GM12865 (cell line): ENCODE measurements around the gene PFKFB3.
"Not testable (repeated sequence)": the region's sequence is repeated elsewhere in the genome, so short reads cannot be mapped to it uniquely, and the experiment has no call there.

Experiments
- DNase-seq: peaks from one replicate; pipeline ENCODE4 v3.0.0; 2010; ENCODE audit warnings: low read depth
- H3K4me3 ChIP-seq: 2 replicates; pipeline ENCODE4 v1.5.1; 2011; ENCODE audit warnings: mild to moderate bottlenecking, low read depth, low read length, control low read depth
- TF ChIP-seq, protein P1 (sequence below): IDR thresholded peaks from 2 replicates; pipeline ENCODE4 v1.5.1; 2011; ENCODE audit warnings: low read length, control low read depth, low read depth, inconsistent platforms; ENCODE audit not compliant: insufficient read depth; ENCODE audit errors: missing control alignments

PFKFB3 gene

DNA sequence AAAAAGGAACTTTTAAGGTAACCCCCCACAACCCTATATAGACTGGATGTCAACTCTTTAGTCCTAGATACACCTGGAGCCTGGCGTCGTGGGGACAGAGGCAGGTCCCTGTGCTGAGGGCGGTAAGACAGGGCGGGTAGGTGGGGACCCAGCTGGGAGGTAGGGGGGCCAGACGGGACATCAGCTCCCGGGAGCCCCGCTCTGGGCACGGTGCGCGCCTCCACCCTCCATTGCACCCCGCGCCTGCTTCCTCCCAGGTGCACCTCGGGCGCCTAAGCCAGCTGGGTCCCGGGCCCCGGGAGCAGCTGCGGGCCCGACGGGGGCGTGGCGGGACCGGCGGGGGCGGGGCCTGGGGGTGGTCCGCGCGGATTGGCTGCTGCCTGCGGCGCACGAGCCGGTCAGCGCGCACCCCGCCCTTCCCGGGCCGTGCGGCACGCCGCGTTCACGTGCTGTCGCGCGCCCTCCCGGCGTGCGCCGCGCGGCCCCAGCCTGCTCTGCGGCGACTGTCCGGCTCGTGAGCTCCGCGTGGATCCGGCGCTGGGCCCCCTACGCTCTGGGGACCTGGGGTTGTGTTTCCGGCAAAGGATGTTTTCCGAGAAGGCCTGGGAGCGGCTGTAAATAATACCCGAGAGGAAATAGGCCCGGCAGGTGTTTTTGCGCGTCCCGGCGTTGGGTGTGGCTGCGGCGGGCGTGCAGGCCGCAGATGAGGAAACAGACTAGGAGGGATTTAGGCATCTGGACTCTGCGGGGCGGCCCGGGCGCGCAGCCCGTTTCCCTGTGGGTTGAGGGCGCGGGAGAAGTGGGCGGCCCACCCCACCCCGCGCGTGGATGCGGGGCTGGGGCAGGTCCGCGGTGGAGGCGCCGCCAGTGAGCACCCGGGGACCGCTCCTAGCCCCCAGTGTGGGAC, 39.1 kb upstream of the PFKFB3 start:
- peak; percentile 97 for DNase-seq
- peak overlapping the region; percentile 97 for H3K4me3 ChIP-seq
- TF ChIP-seq, protein P1, sequence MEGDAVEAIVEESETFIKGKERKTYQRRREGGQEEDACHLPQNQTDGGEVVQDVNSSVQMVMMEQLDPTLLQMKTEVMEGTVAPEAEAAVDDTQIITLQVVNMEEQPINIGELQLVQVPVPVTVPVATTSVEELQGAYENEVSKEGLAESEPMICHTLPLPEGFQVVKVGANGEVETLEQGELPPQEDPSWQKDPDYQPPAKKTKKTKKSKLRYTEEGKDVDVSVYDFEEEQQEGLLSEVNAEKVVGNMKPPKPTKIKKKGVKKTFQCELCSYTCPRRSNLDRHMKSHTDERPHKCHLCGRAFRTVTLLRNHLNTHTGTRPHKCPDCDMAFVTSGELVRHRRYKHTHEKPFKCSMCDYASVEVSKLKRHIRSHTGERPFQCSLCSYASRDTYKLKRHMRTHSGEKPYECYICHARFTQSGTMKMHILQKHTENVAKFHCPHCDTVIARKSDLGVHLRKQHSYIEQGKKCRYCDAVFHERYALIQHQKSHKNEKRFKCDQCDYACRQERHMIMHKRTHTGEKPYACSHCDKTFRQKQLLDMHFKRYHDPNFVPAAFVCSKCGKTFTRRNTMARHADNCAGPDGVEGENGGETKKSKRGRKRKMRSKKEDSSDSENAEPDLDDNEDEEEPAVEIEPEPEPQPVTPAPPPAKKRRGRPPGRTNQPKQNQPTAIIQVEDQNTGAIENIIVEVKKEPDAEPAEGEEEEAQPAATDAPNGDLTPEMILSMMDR = no peak

DNA sequence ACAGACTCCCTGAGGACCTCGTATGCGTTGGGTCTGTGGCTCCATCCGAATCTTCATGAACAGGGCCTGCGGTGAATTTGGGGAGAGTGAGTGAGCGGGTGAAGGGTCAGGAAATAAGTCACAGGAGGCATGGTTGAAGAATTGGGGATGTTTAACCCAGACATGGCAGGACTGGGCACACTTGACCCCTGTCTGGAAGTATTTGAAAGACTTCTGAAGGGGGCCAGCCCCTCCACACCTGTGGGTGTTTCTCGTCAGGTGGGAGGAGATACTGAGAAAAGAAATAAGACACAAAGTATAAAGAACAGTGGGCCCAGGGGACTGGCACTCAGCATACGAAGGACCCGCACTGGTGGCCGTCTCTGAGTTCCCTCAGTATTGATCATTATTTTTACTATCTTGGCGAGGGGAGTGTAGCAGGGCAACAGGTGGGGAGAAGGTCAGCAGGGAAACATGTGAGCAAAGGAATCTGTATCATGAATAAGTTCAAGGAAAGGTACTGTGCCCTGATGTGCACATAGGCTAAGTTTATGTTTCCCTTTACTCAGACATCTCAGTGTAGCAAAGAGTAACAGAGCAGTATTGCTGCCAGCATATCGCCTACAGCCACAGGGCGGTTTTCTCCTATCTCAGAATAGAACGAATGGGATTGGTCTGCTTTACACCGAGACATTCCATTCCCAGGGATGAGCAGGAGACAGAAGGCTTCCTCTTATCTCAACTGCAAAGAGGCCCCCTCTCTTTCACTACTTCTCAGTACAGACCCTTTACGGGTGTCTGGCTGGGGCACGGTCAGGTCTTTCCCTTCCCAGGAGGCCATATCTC, 38.2 kb upstream of the PFKFB3 start:
- H3K4me3 ChIP-seq = peak overlapping the region; percentile 97
- DNase-seq = no peak
- TF ChIP-seq, protein P1 = no peak

DNA sequence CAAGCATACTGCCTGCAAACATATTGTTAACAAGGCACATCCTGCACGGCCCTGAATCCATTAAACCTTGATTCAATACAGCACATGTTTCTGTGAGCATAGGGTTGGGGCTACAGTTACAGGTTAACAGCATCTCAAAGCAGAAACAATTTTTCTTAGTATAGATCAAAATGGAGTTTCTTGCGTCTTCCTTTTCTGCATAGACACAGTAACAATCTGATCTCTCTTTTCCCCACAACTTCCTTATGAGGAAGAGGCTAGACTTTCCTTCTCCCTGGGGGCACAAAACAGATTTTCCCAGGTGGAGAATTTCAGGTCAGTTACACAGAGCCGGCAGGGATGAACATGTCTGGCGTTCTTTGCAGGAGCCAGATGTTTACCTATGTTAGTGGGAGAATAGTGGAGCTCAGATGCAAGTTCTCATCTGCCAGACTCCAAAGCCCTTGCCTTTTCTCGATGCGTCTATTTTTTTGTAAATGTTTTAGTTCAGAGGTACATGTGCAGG, 37.5 kb upstream of the PFKFB3 start:
- no peak for DNase-seq
- H3K4me3 ChIP-seq = no peak overlapping the region; the same call in 1 of the 2 replicates
- TF ChIP-seq, protein P1 = no peak

DNA sequence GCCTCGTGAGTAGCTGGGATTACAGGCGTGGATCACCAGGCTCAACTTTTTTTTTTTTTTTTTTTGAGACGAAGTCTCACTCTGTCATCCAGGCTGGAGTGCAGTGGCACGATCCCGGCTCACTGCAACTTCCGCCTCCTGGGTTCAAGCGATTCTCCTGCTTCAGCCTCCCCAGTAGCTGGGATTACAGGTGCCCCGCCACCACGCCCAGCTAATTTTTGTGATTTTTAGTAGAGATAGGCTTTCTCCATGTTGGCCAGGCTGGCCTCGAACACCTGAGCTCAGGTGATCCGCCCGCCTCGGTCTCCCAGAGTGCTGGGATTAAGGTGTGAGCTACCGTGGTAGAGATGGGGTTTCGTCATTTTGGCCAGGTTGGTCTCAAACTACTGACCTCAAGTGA, 36.8 kb upstream of the PFKFB3 start:
- H3K4me3 ChIP-seq, DNase-seq: not testable (repeated sequence)

DNA sequence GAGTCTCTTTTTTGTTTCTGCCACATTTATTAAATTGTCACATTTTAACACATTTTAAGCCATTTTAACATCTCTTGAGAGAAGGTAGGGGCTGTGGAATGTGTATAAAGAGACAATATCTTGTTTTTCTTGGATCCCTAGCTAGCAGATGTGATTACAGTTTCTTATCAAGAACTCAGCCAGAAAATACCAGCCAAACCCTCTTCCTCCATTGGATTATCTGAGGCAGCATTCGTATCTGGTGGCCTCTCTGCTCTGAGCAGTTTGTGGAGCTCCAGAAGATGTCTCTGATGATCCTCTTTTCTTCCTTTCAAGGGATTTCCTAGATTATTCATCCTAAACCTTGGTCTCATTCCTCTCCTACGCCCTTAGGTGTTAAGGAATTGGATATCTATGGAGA, 35.3 kb upstream of the PFKFB3 start:
- TF ChIP-seq, protein P1 = no peak
- DNase-seq = no peak
- no peak overlapping the region for H3K4me3 ChIP-seq

DNA sequence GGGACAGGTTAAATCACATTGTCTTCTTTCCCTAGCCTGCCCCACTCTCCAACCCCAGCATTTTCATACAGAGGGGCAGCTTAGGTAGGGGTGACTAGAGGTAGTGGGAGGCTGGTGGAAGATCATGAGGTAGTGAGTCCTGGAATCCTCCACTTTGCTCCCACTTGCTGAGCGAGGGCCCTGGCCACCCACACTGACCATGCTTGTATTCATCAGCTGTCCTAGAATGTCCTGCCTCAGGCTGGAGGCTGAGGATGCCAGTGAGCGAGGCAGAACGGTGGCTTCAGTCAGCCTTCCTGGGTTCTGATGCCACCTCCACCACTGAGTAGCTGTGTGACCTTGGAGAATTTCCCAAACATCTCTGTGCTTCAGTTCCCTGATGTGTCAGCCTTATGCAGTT, 34.6 kb upstream of the PFKFB3 start:
- no peak for DNase-seq
- TF ChIP-seq, protein P1 = no peak
- no peak overlapping the region for H3K4me3 ChIP-seq

DNA sequence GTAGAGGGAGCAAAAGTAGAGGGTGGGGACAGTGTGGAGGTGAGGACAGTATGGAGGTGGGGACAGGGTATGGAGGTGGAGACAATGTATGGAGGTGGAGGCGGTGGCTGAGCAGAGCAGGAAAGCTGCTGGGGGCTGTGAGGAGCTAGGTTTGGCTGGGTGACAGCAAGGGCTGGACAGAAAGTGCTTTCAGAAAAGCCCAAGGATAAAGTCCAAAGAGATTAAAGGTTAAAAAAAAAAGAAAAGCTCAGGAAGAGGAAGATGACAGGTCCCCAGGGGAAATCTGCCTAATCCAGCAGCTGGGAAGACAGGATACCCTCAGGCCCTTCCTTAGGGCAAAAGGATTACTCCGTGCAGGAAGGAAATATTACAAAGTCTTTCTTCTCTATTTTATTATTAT, 32.1 kb upstream of the PFKFB3 start:
- H3K4me3 ChIP-seq = no peak overlapping the region
- TF ChIP-seq, protein P1 = no peak
- DNase-seq = no peak
